Endothelial cell of umbilical vein (primary cell): ENCODE measurements around the gene NEMF. TPM values are rescaled to one million over a fixed set of nuclear protein-coding genes. Genes with fewer than 3 reads are reported as not detected.
"Not testable (repeated sequence)": the region's sequence is repeated elsewhere in the genome, so short reads cannot be mapped to it uniquely, and the experiment has no call there.

Experiments
- BruUV-seq: library from RNA; stranded (reverse); fragments of 400-500 nt; replicated peaks from 2 replicates; lab custom pipeline; 2021; lab: Mats Ljungman, UMichigan
- CTCF ChIA-PET: fragments of 300-600, 350-600 bp; sonication (Branson Sonifier 250); formaldehyde crosslinking; loops from one replicate; lab custom pipeline; 2021; ENCODE audit warnings: antibody characterized with exemption, inconsistent platforms; lab: Charles Lee
- POLR2A ChIA-PET: fragments of 300-600, 350-600 bp; sonication (Branson Sonifier 250); formaldehyde crosslinking; loops from one replicate; lab custom pipeline; 2021; ENCODE audit warnings: antibody characterized with exemption, inconsistent platforms; lab: Charles Lee
- DNase-seq: peaks from one replicate; pipeline ENCODE4 v3.0.0-alpha.2; 2011; ENCODE audit warnings: low read depth, low spot score
- FAIRE-seq: peaks from 2 replicates; lab custom pipeline; 2011; peaks lifted over from hg19 to GRCh38; lab: Jason Lieb, UNC
- H2AFZ ChIP-seq: 2 replicates; pipeline ENCODE4 v1.6.0; 2012; ENCODE audit warnings: low read depth, low read length, control low read depth, inconsistent platforms
- H3K27ac ChIP-seq: 2 replicates; pipeline ENCODE4 v1.5.1; 2011; ENCODE audit warnings: low read depth, mild to moderate bottlenecking, control low read depth, low read length, moderate library complexity; ENCODE audit not compliant: insufficient read depth
- H3K27me3 ChIP-seq, 2 experiments: 2 replicates each; pipeline versions ENCODE4 v1.6.0 to v1.6.1; 2011; ENCODE audit warnings: low read length in 2 of 2, mixed read lengths in 1 of 2; ENCODE audit not compliant: control insufficient read depth in 2 of 2, insufficient read depth in 2 of 2
- H3K36me3 ChIP-seq, 2 experiments: 2 replicates in 1 of 2; 3 replicates in 1 of 2; pipeline ENCODE4 v1.5.1; 2011; ENCODE audit warnings: low read length in 2 of 2, mild to moderate bottlenecking in 1 of 2, moderate library complexity in 1 of 2; ENCODE audit not compliant: control insufficient read depth in 2 of 2, insufficient read depth in 2 of 2; ENCODE audit errors: extremely low read depth in 1 of 2
- H3K4me1 ChIP-seq: 3 replicates; pipeline ENCODE4 v1.5.1; 2011; ENCODE audit warnings: mild to moderate bottlenecking, low read length; ENCODE audit not compliant: control insufficient read depth, insufficient read depth; ENCODE audit errors: extremely low read depth
- H3K4me2 ChIP-seq: 2 replicates; pipeline ENCODE4 v1.6.1; 2011; ENCODE audit warnings: low read length, control low read depth, mixed read lengths; ENCODE audit not compliant: insufficient read depth
- H3K4me3 ChIP-seq, 3 experiments: fragments of 200-600 bp in 1 of 3; sonication (generic), shearing (Covaris generic) in 1 of 3; replicated peaks in 1 of 3; 2 replicates each; pipeline ENCODE4 v1.5.1; 2011 to 2016; ENCODE audit warnings: control low read depth in 3 of 3, low read length in 3 of 3, mild to moderate bottlenecking in 2 of 3, inconsistent platforms in 1 of 3, low read depth in 1 of 3, moderate library complexity in 1 of 3; ENCODE audit not compliant: insufficient read depth in 1 of 3
- H3K79me2 ChIP-seq: 2 replicates; pipeline ENCODE4 v1.6.0; 2012; ENCODE audit warnings: low read length, inconsistent platforms; ENCODE audit not compliant: control insufficient read depth, insufficient read depth
- H3K9ac ChIP-seq: replicated peaks from 2 replicates; pipeline ENCODE3; 2011; ENCODE audit warnings: low read length, control low read depth; ENCODE audit not compliant: insufficient read depth; ENCODE audit errors: extremely low read depth
- H3K9me1 ChIP-seq: replicated peaks from 3 replicates; pipeline ENCODE4 v1.6.0; 2011; ENCODE audit warnings: mild to moderate bottlenecking, low read length; ENCODE audit not compliant: control insufficient read depth, insufficient read depth; ENCODE audit errors: extremely low read depth
- H3K9me3 ChIP-seq: replicated peaks from 2 replicates; pipeline ENCODE4 v1.5.1; 2012; ENCODE audit warnings: low read length, inconsistent platforms; ENCODE audit not compliant: control insufficient read depth, insufficient read depth
- H4K20me1 ChIP-seq: replicated peaks from 2 replicates; pipeline ENCODE3; 2011; ENCODE audit warnings: mild to moderate bottlenecking, low read length; ENCODE audit not compliant: control insufficient read depth, insufficient read depth; ENCODE audit errors: extremely low read depth
- CTCF ChIP-seq, 2 donors: IDR thresholded peaks; 1 replicate in 1 of 2; 2 replicates in 1 of 2; pipeline ENCODE4 v1.5.1; 2011; ENCODE audit warnings: low read length in 2 of 2, mild to moderate bottlenecking in 2 of 2, moderate library complexity in 2 of 2, control low read depth in 1 of 2, inconsistent platforms in 1 of 2, low read depth in 1 of 2; ENCODE audit not compliant: insufficient read depth in 1 of 2; ENCODE audit errors: extremely low read depth in 1 of 2
- EZH2 ChIP-seq: IDR thresholded peaks from 2 replicates; pipeline ENCODE4 v1.6.1; 2012; ENCODE audit warnings: borderline replicate concordance, low read depth, mild to moderate bottlenecking, moderate library complexity, low read length, inconsistent platforms; ENCODE audit not compliant: severe bottlenecking
- FOS ChIP-seq: IDR thresholded peaks from 2 replicates; pipeline ENCODE4 v1.6.1; 2011; ENCODE audit warnings: mild to moderate bottlenecking, low read length, moderate library complexity, borderline replicate concordance; ENCODE audit not compliant: insufficient read depth
- GATA2 ChIP-seq: IDR thresholded peaks from 2 replicates; pipeline ENCODE4 v1.7.0; 2011; ENCODE audit warnings: low read depth, mild to moderate bottlenecking, moderate library complexity, mixed read lengths, low read length; ENCODE audit not compliant: insufficient read length, insufficient read depth
- JUN ChIP-seq: IDR thresholded peaks from 2 replicates; pipeline ENCODE4 v1.6.1; 2011; ENCODE audit warnings: borderline replicate concordance, low read depth; ENCODE audit not compliant: insufficient read length, insufficient read depth
- MAX ChIP-seq: IDR thresholded peaks from 2 replicates; pipeline ENCODE4 v1.6.1; 2011; ENCODE audit not compliant: insufficient read depth, insufficient read length
- MYC ChIP-seq: IDR thresholded peaks from one replicate; pipeline ENCODE4 v1.6.1; 2011; ENCODE audit warnings: mild to moderate bottlenecking, low read depth, low read length
- POLR2A ChIP-seq: IDR thresholded peaks from 2 replicates; pipeline ENCODE4 v1.6.1; 2012; ENCODE audit warnings: low read depth, mild to moderate bottlenecking, control low read depth, low read length
- POLR2AphosphoS5 ChIP-seq: IDR thresholded peaks from 2 replicates; pipeline ENCODE4 v1.6.1; 2012; ENCODE audit warnings: low read depth, mild to moderate bottlenecking, control low read depth, low read length, moderate library complexity; ENCODE audit not compliant: insufficient read depth
- dilution Hi-C: fragments of 300-500 bp; cut with MboI; formaldehyde crosslinking; loops from one replicate; pipeline ENCODE4 v1.15.0; 2019; ENCODE audit warnings: low sequenced_read_pairs; ENCODE audit not compliant: extremely low pct_ligation_motif_present
- intact Hi-C: fragments of 100-400 bp; cut with micrococcal nuclease; formaldehyde crosslinking; loops from one replicate; pipeline ENCODE4 v1.10.0; 2022
- polyA plus RNA-seq, 4 experiments: library from polyadenylated mRNA; depleted of rRNA in 3 of 4; stranded (reverse) in 3 of 4; unstranded in 1 of 4; fragments of >200 nt; gene quantifications; 2 replicates each; pipeline versions ENCODE4 v1.2.1 to v1.2.3, GENCODE V29; 2011 to 2012; ENCODE audit warnings: missing spikeins in 1 of 4
- total RNA-seq: library from RNA; stranded (reverse); gene quantifications from 2 replicates; pipeline ENCODE4 v1.2.3, GENCODE V29; 2021

Gene NEMF
- total and polyA plus RNA-seq, 2 donors (not counting 3 experiments of a cell fraction or from before 2014, with no cell fraction given) = 12.2 to 71.4 TPM

- Histone ChIP-seq H3K9me3 (no peaks in the 10 kb centered on the region), H3K9me1 (no peaks in the 10 kb centered on the region), H4K20me1 (no peaks in the 10 kb centered on the region), H2AFZ (no peak overlapping the region), H3K27ac (no peak overlapping the region), H3K9ac (no peak overlapping the region), H3K4me1 (no peaks in the 10 kb centered on the region), H3K4me2 (no peak overlapping the region), H3K27me3 (no peaks in the 10 kb centered on the region), H3K4me3 (no peak overlapping the region), H3K36me3 (peaks cover 21 to 45% of the 10 kb centered on the region in 2 experiments), H3K79me2 (no peaks in the 10 kb centered on the region)
- DNase-seq (no peak), FAIRE-seq (no peak)
- BruUV-seq = no TSS peak
- TF ChIP-seq EZH2 (no peak), GATA2 (no peak), JUN (no peak), CTCF (IDR thresholded peaks at IDR 0.05; ENCODE audit: extremely low read depth in 1 of 2, insufficient read depth in 1 of 2, low read depth in 1 of 2, low read length in 2 of 2) (no peak), MYC (no peak), FOS (no peak), POLR2AphosphoS5 (no peak), MAX (no peak), POLR2A (no peak)
- intact Hi-C loops = loop anchor here (10.0 kb wide), 1 partner anchor 51 kb away; no protein-coding TSS in a partner anchor
- CTCF ChIA-PET = interaction anchor here (1.0 to 1.4 kb wide), 4 partner anchors 16 to 322 kb away, joined by 3 to 4 read pairs (median 4); partner anchors contain the start of gene KLHDC2
- dilution Hi-C loops = no loop called here
- POLR2A ChIA-PET = no interaction called here
Observed at GRCh38 chr14:49783394-49784014, 69.1 kb downstream of the NEMF start.

- H2AFZ ChIP-seq, FAIRE-seq, POLR2A ChIA-PET, H3K9ac ChIP-seq, dilution Hi-C loops, H3K9me3 ChIP-seq, H3K4me2 ChIP-seq, H3K4me1 ChIP-seq, H3K9me1 ChIP-seq, H3K27me3 ChIP-seq, H4K20me1 ChIP-seq, DNase-seq, H3K27ac ChIP-seq, H3K4me3 ChIP-seq, H3K79me2 ChIP-seq, BruUV-seq: not testable (repeated sequence)
- CTCF ChIA-PET = interaction anchor here (0.8 to 1.8 kb wide), 2 partner anchors 81 to 147 kb away, joined by 3 to 4 read pairs; no protein-coding TSS in a partner anchor
- intact Hi-C loops = loop anchor here (10.0 kb wide), 1 partner anchor 54 kb away; no protein-coding TSS in a partner anchor
- peaks cover 18 to 41% of the 10 kb centered on the region in 2 experiments for H3K36me3 ChIP-seq
Observed at GRCh38 chr14:49781040-49781439, 71.5 kb downstream of the NEMF start.
